Left colon (tissue), 2 donors: Measurements from ENCODE around the gene PPP2R3B. TPM values are rescaled to one million over a fixed set of nuclear protein-coding genes. Genes with fewer than 3 reads are reported as not detected.

Experiments
- ATAC-seq: fragments of 200-7000 bp; cut with Tn5 transposase; one replicate; pipeline ENCODE4 v1.9.1; 2020; ENCODE audit warnings: mild to moderate bottlenecking, moderate library complexity
- DNase-seq, 2 donors: peaks; one replicate each; pipeline ENCODE4 v3.0.0-alpha.2; 2020
- intact Hi-C, 2 donors: fragments of 100-400 bp; cut with DNase I in 1 of 2; cut with micrococcal nuclease in 1 of 2; formaldehyde crosslinking; loops; one replicate each; pipeline versions ENCODE4 v1.11.2 to v1.14.0; 2022; cut with DNase I, micrococcal nuclease
- total RNA-seq, 2 donors: library from RNA; stranded (reverse); fragmentation: NEBNext Ultra II Directional; extraction: Animal tissue kit (Norgen Biotek cat#: 25700); gene quantifications; one replicate each; pipeline ENCODE4 v1.2.1, GENCODE V29; 2021
- donor health status: DM: no; HTN: no; CAD: no.
- donor health status: DM: yes; HTN: yes; CAD: no.

PPP2R3B gene
- total RNA-seq, 2 donors from 2014 or later, result 10.8 to 11.3 TPM

DNA sequence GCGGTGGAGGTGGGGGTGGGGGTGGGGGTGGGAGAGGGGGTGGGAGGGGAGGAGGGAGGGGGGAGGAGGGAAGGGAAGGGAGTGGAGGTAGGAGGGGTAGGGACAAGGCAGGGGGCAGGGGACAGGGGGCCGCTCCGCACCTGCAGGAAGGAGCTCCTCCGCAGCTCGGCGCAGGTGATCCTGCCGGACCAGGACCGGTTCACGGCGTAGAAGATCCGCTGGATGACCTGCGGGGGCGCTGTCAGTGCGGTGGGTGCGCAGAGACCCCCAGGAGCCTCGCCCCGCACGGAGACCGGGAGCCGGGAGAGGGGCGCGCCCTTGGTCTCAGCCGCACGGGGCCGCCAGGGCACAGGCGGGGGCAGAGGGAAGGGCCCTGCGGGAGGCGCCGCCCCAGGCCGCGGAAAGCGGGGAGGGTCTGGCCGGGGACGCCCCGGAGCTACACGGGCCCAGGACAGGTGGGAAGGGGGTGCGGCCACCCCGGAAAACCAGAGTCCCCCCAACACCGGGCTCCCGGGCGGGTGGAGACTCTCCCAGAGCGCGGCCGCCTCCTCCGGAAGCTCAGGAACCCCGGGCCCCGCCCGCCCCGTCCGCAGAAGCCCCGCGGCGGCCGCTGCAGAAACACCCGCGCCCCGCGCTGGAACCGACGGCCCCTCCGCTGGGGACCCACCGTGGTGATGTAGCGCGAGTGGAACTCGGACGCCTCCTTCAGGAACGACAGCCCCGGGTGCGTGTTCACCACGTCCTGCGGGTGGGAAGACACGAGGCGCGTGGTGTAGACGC is 40.5 kb downstream of the PPP2R3B start:
- ATAC-seq (no peak), DNase-seq (peak in 1 of 2 donors; percentile 16)
- intact Hi-C loops, result no loop called here

DNA sequence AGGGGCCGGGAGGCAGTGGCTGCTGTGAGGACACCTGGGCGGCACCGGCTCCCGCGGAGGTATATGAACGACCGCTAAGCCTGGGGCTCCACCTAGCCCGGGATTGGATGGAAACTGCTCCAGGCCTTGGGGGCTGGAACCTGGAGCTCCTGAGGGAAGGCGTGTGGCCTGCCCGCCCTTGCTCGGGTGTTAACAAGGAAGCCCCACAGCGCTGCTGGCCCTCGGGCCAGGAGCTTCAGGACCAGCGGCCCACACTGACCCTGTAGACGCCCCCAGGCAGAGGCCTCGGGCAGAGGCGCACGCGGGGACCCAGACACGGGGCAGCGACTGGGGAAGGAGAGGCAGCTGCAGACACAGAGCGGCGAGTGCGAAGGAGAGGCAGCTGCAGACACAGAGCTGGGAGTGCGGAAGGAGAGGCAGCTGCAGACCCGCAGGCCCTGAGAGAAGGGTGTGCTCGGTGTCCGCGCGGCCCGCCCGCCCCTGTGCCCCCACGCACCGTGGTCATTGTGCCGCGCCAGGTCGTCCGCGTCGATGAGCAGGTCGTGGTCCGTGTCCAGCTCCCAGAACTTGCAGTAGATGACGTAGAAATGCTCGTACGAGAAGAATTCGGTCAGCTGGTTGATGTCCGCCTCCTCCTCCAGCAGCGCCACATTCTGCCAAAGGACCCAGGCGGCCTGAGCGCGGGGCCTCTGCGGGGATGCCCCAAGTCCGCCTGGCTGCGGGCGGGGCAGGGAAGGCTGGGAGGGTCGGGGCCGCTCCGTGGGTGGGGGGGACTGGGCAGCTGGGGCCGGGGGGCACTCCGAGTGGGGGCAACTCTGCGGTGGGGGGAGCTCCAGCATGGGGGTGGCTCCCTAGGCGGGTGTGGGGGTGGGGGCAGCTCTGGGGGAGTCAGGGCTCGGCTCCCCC is 41.4 kb downstream of the PPP2R3B start:
- intact Hi-C loops, result no loop called here
- ATAC-seq (no peak), DNase-seq (peak in 1 of 2 donors; percentile 13)

GRCh38 chrX:344371-344901 is 42.3 kb downstream of the PPP2R3B start:
- intact Hi-C loops, result no loop called here
- ATAC-seq (no peak), DNase-seq (peak in 1 of 2 donors; percentile 8)

- intact Hi-C loops, result no loop called here
- ATAC-seq, result no peak
- DNase-seq, result peak in 1 of 2 donors; percentile 21
These were observed 45.1 kb downstream of the PPP2R3B start for GRCh38 chrX:341541-342101.

GRCh38 chrX:340641-341423 is 45.9 kb downstream of the PPP2R3B start:
- no peak for ATAC-seq
- intact Hi-C loops, result no loop called here
- DNase-seq, result peak in 1 of 2 donors; percentile 12

DNA sequence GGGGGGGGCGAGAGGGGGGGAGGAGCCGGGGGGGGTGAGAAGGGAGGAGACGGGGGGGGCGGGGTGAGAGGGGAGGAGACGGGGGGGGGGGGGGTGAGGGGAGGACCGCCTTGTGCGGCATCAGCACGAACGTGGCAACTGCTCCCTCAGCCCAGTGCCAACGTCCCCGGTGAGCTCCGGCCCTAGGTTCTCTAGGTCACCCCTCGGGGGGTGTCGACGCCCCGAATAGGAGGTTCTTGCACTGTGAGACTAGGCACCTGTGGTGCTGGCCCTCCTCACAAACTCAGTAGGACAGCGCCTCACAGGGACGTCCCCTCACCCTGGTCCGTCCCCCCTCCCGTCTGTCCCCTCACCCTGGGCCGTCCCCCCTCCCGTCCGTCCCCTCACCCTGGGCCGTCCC is 46.6 kb downstream of the PPP2R3B start:
- DNase-seq (peak in 1 of 2 donors; percentile 12), ATAC-seq (no peak)
- intact Hi-C loops, result no loop called here

DNA sequence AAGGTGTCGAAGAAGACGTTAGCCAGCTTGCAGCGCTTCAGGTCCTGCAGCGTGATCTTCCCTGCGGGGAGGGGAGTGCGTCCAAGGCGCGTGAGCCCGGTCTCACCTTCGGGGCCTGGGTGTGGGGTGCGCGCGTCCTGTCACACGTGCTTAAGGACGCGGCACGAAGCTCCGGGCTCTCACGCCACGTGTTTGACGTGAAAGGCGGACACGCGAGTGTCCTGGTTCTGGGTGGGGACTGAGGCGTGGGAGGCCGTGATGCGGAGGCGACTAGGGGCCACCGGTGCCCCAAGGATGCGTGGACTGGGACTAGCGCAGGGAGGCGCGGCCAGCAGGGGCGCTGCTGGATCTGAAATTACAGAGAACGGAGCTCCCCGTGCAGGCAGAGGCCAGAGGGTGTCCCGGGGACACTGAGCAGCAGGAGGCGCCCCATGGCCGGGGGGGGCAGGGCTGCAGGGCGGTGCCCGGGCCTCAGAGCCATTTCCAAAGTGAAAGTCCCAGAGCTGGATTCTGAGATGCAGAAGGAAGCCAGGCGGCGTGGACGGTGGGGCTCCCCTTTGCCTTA is 47.8 kb downstream of the PPP2R3B start:
- DNase-seq, result peak in 1 of 2 donors; percentile 21
- intact Hi-C loops, result no loop called here

GRCh38 chrX:338281-338835 is 48.3 kb downstream of the PPP2R3B start:
- no peak for ATAC-seq
- intact Hi-C loops, result no loop called here
- peak in 1 of 2 donors; percentile 16 for DNase-seq

More for the DNA sequence above, 47.8 kb downstream of the PPP2R3B start:
- ATAC-seq, result no peak

DNA sequence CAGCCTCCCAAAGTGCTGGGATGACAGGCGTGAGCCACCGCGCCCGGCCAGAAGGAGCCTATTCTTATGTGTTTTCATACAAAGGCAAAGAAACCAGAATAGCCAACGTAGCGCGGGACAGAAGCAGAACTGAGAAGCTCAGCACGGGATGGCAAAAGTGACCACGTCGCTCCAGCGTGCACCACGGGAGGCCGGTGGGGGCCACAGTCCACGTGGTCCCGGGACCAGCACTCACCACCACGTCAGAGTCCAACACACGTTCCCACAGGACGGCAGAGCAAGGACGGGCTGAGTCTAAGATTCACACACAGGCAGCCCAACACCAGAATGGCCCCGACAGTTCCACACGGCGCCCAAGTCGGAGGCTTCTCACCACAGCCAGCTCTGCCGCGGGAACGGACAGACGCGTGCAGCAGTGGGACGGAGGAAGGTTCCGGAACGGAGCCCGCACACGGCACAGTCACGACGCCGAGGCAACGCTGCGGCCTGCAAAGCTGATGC is 49.3 kb downstream of the PPP2R3B start:
- DNase-seq (peak in 1 of 2 donors; percentile 12), ATAC-seq (no peak)
- intact Hi-C loops, result no loop called here

DNA sequence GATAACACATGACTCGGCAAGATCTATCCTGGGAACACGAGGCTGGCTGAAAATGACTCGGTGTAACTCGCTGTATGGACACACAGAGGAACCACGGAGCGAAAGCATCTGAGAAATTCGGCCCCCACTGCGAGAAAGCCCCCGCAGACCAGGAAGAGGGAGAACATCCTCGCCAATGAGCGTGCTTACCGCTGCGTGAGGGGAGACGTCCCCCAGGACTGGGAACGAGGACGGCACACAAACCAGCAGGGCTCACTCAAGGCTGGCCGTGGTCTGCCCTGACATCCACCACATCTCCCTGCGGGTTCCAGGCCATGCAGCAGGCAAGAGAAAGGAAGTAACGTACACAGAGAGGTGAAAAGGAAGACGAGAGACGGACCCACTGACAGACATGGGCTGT is 50.5 kb downstream of the PPP2R3B start:
- ATAC-seq (no peak), DNase-seq (no peak)
- intact Hi-C loops, result no loop called here

- intact Hi-C loops, result no loop called here
- DNase-seq (peak in 1 of 2 donors; percentile 15), ATAC-seq (no peak)
These were observed 51.0 kb downstream of the PPP2R3B start for GRCh38 chrX:335758-336155.

- intact Hi-C loops, result no loop called here
- no peak for ATAC-seq
- peak in 1 of 2 donors; percentile 24 for DNase-seq
These were observed 51.5 kb downstream of the PPP2R3B start for GRCh38 chrX:334971-335757.

- ATAC-seq (no peak), DNase-seq (peak in 1 of 2 donors; percentile 14)
- intact Hi-C loops, result no loop called here
These were observed 52.3 kb downstream of the PPP2R3B start for GRCh38 chrX:334331-334891.

- no peak for ATAC-seq
- intact Hi-C loops, result no loop called here
- peak in 1 of 2 donors; percentile 14 for DNase-seq
These were observed 52.9 kb downstream of the PPP2R3B start for GRCh38 chrX:333611-334311.

DNA sequence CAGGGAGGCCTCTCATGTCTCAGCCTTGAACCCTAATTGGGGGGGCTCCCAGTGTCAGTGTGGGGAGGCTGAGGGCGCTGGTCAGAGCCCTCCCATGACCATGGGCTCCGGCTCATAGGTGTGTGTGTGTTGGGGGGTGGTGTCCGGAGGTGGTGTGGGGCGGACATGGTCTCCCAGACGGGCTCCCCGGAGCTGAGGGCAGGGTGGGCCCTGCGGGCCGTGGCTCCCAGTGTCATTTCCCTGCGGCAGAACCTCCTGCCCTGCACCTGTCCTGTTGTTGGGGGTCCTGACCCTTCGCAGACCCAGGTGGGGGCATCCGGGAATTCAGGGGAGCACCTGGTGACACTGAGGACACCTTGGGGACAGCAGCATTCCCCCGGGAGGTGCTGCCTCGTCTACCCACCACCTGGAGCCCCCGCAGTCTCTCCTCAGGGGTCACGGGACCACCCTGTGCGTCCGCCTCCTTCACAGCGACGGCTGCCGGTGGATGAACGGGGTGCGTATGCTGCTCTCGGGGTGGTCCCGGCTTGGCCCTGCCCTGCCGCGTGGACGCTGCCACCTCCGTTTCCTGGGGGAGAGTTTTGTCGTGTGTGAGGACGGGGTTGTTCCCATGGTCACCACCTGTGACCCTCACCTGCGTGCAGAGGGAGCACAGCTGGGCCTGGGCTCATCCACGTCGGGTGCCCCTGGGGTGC is 53.6 kb downstream of the PPP2R3B start:
- intact Hi-C loops, result no loop called here
- DNase-seq, result peak in 1 of 2 donors; percentile 15
- ATAC-seq, result no peak
